ENCODE data around the gene RAPGEF1.
A peak's percentile ranks its signal among the peaks of the same experiment; 100 is the strongest.

The RAPGEF1 gene

GRCh38 chr9:131732061-131732526 is 7.8 kb downstream of the RAPGEF1 start:
- DNase-seq (ENCODE audit: extremely low read depth in 1 of 2, low read depth in 1 of 2), result no peak

- no peak for DNase-seq (ENCODE audit: extremely low read depth in 1 of 2, low read depth in 1 of 2)
These were observed 8.2 kb downstream of the RAPGEF1 start for GRCh38 chr9:131731644-131732043.

GRCh38 chr9:131731237-131731636 is 8.6 kb downstream of the RAPGEF1 start:
- no peak for DNase-seq (ENCODE audit: extremely low read depth in 1 of 2, low read depth in 1 of 2)

GRCh38 chr9:131728961-131729360 is 10.9 kb downstream of the RAPGEF1 start:
- DNase-seq (ENCODE audit: extremely low read depth in 1 of 2, low read depth in 1 of 2), result peak in 1 of 2 donors; percentile 47

GRCh38 chr9:131728546-131728910 is 11.3 kb downstream of the RAPGEF1 start:
- DNase-seq (ENCODE audit: extremely low read depth in 1 of 2, low read depth in 1 of 2), result no peak

- DNase-seq (ENCODE audit: extremely low read depth in 1 of 2, low read depth in 1 of 2), result no peak
These were observed 11.9 kb downstream of the RAPGEF1 start for GRCh38 chr9:131727795-131728545.

- DNase-seq (ENCODE audit: extremely low read depth in 1 of 2, low read depth in 1 of 2), result no peak
These were observed 12.6 kb downstream of the RAPGEF1 start for GRCh38 chr9:131727184-131727759.

GRCh38 chr9:131724683-131725082 is 15.2 kb downstream of the RAPGEF1 start:
- DNase-seq (ENCODE audit: extremely low read depth in 1 of 2, low read depth in 1 of 2), result no peak

GRCh38 chr9:131723632-131724031 is 16.2 kb downstream of the RAPGEF1 start:
- DNase-seq (ENCODE audit: extremely low read depth in 1 of 2, low read depth in 1 of 2), result no peak

- no peak for DNase-seq (ENCODE audit: extremely low read depth in 1 of 2, low read depth in 1 of 2)
These were observed 17.6 kb downstream of the RAPGEF1 start for GRCh38 chr9:131722255-131722654.

GRCh38 chr9:131721076-131721475 is 18.8 kb downstream of the RAPGEF1 start:
- no peak for DNase-seq (ENCODE audit: extremely low read depth in 1 of 2, low read depth in 1 of 2)

- no peak for DNase-seq (ENCODE audit: extremely low read depth in 1 of 2, low read depth in 1 of 2)
These were observed 19.5 kb downstream of the RAPGEF1 start for GRCh38 chr9:131720330-131720729.

- DNase-seq (ENCODE audit: extremely low read depth in 1 of 2, low read depth in 1 of 2), result no peak
These were observed 20.5 kb downstream of the RAPGEF1 start for GRCh38 chr9:131719262-131719908.

GRCh38 chr9:131717719-131718460 is 22.0 kb downstream of the RAPGEF1 start:
- no peak for DNase-seq (ENCODE audit: extremely low read depth in 1 of 2, low read depth in 1 of 2)

GRCh38 chr9:131715906-131716305 is 24.0 kb downstream of the RAPGEF1 start:
- no peak for DNase-seq (ENCODE audit: extremely low read depth in 1 of 2, low read depth in 1 of 2)

GRCh38 chr9:131714821-131715220 is 25.1 kb downstream of the RAPGEF1 start:
- DNase-seq (ENCODE audit: extremely low read depth in 1 of 2, low read depth in 1 of 2), result no peak

- DNase-seq (ENCODE audit: extremely low read depth in 1 of 2, low read depth in 1 of 2), result no peak
These were observed 25.7 kb downstream of the RAPGEF1 start for GRCh38 chr9:131714161-131714646.

- no peak for DNase-seq (ENCODE audit: extremely low read depth in 1 of 2, low read depth in 1 of 2)
These were observed 26.9 kb downstream of the RAPGEF1 start for GRCh38 chr9:131713016-131713415.

GRCh38 chr9:131712151-131712716 is 27.6 kb downstream of the RAPGEF1 start:
- no peak for DNase-seq (ENCODE audit: extremely low read depth in 1 of 2, low read depth in 1 of 2)

- no peak for DNase-seq (ENCODE audit: extremely low read depth in 1 of 2, low read depth in 1 of 2)
These were observed 30.0 kb downstream of the RAPGEF1 start for GRCh38 chr9:131709771-131710431.

Data from activated CD8-positive, alpha-beta memory T cell treated with anti-CD3 and anti-CD28 coated beads for 1 hour (primary cell).